Activated gamma-delta T cell treated with Interleukin-2 at 50 U/mL for 16 hours (primary cell): Measurements from ENCODE around the gene SPATA31D3.
"Not testable (repeated sequence)": the region's sequence is repeated elsewhere in the genome, so short reads cannot be mapped to it uniquely, and the experiment has no call there.

Experiments
- DNase-seq: peaks from one replicate; pipeline ENCODE4 v3.0.0-alpha.2; 2020

The SPATA31D3 gene

DNA sequence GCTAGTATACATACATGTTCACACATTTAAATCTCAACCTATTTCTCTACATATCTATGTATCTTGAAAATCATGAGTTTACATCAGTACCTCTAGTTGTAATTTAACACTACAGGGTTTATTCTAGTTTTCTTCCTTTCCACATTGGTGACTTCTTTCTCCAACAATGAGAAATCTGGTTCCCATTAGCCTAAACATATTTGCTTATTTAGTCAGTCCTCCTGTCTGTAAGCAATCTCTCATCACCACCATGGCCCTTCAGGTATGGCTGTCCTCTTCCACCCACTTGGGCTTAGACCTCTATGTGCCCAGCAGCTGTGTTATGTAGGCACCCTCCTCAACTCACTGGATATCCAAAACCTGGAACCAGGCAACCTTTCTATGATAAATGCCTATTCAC lies 37.3 kb downstream of the SPATA31D3 start:
- DNase-seq: no peak

DNA sequence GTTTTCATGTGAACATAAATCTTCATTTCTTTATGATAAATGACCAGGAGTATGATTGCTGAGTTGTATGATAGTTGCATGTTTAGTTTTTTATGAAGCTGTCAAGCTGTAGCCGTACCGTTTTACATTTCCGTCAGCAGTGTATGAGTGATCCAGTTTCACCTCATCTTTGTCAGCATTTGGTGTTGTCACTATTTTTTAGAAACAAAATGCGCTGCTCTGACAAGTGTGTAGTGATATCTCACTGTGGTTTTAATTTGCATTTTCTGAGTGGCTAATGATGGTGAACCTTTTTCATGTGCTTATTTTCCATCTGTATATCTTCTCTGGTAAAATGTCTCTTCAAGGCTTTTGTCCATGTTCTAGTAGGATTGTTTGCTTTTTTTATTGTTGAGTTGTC lies 38.6 kb downstream of the SPATA31D3 start:
- no peak for DNase-seq

DNA sequence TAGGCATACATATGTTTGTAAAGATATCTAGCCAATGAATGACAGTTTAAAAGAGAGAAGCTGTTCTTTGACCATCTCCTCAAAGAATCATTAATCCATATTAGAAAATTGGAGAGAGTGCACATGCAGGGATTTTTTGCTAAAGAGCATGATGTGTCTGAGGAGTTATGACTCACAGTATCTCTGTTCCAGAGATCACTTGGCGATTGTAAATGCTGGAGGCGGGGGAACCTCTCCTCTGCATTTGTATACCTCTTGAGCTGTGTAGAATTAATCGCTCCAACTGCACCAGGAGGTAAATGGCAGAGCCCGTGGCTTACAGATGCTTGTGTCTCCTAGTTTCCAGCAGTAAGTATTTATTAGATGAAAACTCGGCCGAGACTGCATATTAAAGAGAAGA lies 41.6 kb downstream of the SPATA31D3 start:
- DNase-seq: no peak

DNA sequence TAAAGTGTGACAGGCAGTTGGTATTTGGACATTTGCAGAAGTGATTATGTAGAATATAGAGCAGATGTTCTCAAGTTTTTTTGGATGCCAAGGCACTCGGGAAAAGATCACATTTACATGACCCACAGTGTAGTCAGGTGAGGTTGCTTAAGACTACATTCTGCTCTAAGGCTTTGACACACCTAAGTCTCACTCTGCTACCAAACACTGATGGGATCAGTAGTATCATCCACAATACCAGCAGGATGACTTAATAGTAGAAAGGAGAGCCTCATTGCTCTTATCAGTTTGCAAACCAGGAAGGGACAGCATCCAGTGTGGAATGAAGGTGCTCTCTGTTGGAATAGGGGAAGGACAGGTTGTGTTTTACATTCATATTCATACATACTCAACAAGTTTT lies 42.8 kb downstream of the SPATA31D3 start:
- no peak for DNase-seq

DNA sequence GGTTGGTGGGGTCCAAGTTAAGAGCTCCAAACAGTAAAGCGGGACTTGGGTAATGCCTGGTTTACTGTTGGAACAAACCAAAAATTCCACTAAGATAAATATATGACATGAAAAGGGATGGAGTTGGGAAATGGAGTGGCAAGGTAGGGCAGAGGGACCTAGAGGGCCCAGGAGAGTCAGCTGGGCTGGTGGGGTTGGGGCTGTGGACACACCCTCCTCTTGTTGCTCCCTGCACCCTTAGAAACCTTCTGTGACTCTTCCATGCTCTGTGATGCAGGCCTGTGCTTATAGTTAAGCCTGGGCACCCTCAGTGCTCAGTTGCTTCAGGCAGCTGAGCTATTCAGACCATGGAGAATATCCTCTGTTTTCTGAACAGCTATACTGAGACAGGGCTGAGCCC lies 45.2 kb downstream of the SPATA31D3 start, which contains the start of gene SPATA31D1:
Gene SPATA31D1, plus strand, starts transcription at position 301 of the 400 bp plus-strand sequence. Its CDS starts 47 bp downstream, at position 348.
- DNase-seq: not testable (repeated sequence)

DNA sequence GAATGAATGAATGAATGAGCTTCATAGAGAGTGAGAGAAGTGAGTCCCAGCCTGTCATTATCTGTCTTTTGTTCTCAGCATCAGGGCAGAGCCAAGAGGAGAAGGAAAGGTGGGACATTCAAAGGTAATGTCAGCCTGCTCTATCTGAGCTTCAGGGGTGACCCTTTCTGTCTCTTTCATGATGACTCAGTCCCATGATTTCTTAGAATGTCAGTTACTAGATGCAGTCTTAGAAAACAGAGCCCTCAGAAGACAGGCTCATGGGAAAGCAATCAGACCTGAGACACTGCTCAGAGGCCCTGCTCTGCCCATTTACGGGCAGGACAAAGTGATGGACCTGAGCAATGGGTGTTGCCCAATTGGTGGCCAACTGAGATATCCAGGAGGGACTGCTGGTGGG lies 46.4 kb downstream of the SPATA31D3 start:
- no peak for DNase-seq

DNA sequence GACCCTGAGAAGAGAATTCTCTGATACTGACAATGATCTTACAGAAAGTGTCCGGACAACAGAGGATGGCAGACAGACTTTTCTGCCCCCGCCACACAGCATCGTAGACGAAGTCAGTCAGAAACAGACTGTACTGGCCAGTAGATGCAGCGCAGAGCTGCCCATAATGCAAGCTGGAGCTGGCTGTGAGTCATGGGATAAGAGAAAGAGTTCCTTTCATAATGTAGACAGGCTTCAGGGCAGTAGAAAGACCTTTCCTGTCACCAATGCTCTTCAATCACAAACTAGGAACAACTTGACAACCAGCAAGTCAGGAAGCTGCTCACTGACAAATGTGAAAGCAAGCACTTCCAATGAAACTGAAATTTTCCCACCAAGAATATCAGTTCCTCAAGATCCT lies 50.4 kb downstream of the SPATA31D3 start:
- DNase-seq: no peak
